ENCODE measurements around the gene MTOR. TPM values are rescaled to one million over a fixed set of nuclear protein-coding genes. Genes with fewer than 3 reads are reported as not detected.
"Not testable (repeated sequence)": the region's sequence is repeated elsewhere in the genome, so short reads cannot be mapped to it uniquely, and the experiment has no call there.

The MTOR gene
- total RNA-seq, 2 donors from 2014 or later, result 29.3 to 34.1 TPM

GRCh38 chr1:11138029-11138428 is 124.3 kb downstream of the MTOR start:
- intact Hi-C loops (cut with DNase I), result no loop called here
- DNase-seq (no peak), ATAC-seq (no peak)

- ATAC-seq, result peak in 1 of 2 donors; percentile 55
- intact Hi-C loops (cut with DNase I), result no loop called here
Measured at GRCh38 chr1:11134898-11135266, 127.5 kb downstream of the MTOR start.

GRCh38 chr1:11134251-11134897 is 128.0 kb downstream of the MTOR start:
- intact Hi-C loops (cut with DNase I), result no loop called here
- ATAC-seq, result peak in 1 of 2 donors; percentile 62
- DNase-seq, result no peak

More at GRCh38 chr1:11134898-11135266, 127.5 kb downstream of the MTOR start:
- no peak for DNase-seq

- intact Hi-C loops (cut with DNase I), result no loop called here
- ATAC-seq (no peak), DNase-seq (no peak)
Measured at GRCh38 chr1:11132563-11133293, 129.6 kb downstream of the MTOR start.

- ATAC-seq (no peak), DNase-seq (no peak)
- intact Hi-C loops (cut with DNase I), result no loop called here
Measured at GRCh38 chr1:11131816-11132215, 130.5 kb downstream of the MTOR start.

- ATAC-seq, result no peak
Measured at GRCh38 chr1:11130406-11130805, 131.9 kb downstream of the MTOR start.

GRCh38 chr1:11129649-11130390 is 132.5 kb downstream of the MTOR start:
- intact Hi-C loops (cut with DNase I), result no loop called here

More at GRCh38 chr1:11130406-11130805, 131.9 kb downstream of the MTOR start:
- intact Hi-C loops (cut with DNase I), result no loop called here
- no peak for DNase-seq

GRCh38 chr1:11126569-11126968 is 135.8 kb downstream of the MTOR start:
- no peak for ATAC-seq
- intact Hi-C loops (cut with DNase I), result no loop called here

More at GRCh38 chr1:11129649-11130390, 132.5 kb downstream of the MTOR start:
- DNase-seq (no peak), ATAC-seq (no peak)

GRCh38 chr1:11125931-11126330 is 136.4 kb downstream of the MTOR start:
- no peak for ATAC-seq
- no peak for DNase-seq
- intact Hi-C loops (cut with DNase I), result no loop called here

More at GRCh38 chr1:11126569-11126968, 135.8 kb downstream of the MTOR start:
- no peak for DNase-seq

GRCh38 chr1:11124965-11125364 is 137.4 kb downstream of the MTOR start:
- no peak for ATAC-seq
- intact Hi-C loops (cut with DNase I), result no loop called here
- DNase-seq, result no peak

GRCh38 chr1:11116318-11116717 is 146.0 kb downstream of the MTOR start:
- intact Hi-C loops (cut with DNase I), result no loop called here
- ATAC-seq (no peak), DNase-seq (no peak)

- DNase-seq, result no peak
- intact Hi-C loops (cut with DNase I), result no loop called here
- no peak for ATAC-seq
Measured at GRCh38 chr1:11114966-11115365, 147.4 kb downstream of the MTOR start.

- ATAC-seq, result no peak
- intact Hi-C loops (cut with DNase I), result no loop called here
- no peak for DNase-seq
Measured at GRCh38 chr1:11109047-11109760, 153.1 kb downstream of the MTOR start.

GRCh38 chr1:11107599-11107998 is 154.8 kb downstream of the MTOR start:
- intact Hi-C loops (cut with DNase I), result no loop called here
- DNase-seq (no peak), ATAC-seq (no peak)

GRCh38 chr1:11105586-11105985 is 156.8 kb downstream of the MTOR start:
- ATAC-seq, result no peak
- intact Hi-C loops (cut with DNase I), result no loop called here
- DNase-seq, result no peak

GRCh38 chr1:11101347-11101746 is 161.0 kb downstream of the MTOR start:
- ATAC-seq (no peak), DNase-seq (no peak)
- intact Hi-C loops (cut with DNase I), result no loop called here

GRCh38 chr1:11100806-11101205 is 161.5 kb downstream of the MTOR start:
- intact Hi-C loops (cut with DNase I); ATAC-seq; DNase-seq: not testable (repeated sequence)

- ATAC-seq, result no peak
Measured at GRCh38 chr1:11100149-11100493, 162.2 kb downstream of the MTOR start.

More at GRCh38 chr1:11100149-11100493, 162.2 kb downstream of the MTOR start:
- DNase-seq, result no peak
- intact Hi-C loops (cut with DNase I), result no loop called here
